Measurements from ENCODE around the gene CEACAM21.
"Not testable (repeated sequence)": the region's sequence is repeated elsewhere in the genome, so short reads cannot be mapped to it uniquely, and the experiment has no call there.

CEACAM21 gene

GRCh38 chr19:41551212-41551610, 24.8 kb upstream of the CEACAM21 start:
- no peak for DNase-seq

GRCh38 chr19:41551711-41552110, 24.3 kb upstream of the CEACAM21 start:
- no peak for DNase-seq

DNA sequence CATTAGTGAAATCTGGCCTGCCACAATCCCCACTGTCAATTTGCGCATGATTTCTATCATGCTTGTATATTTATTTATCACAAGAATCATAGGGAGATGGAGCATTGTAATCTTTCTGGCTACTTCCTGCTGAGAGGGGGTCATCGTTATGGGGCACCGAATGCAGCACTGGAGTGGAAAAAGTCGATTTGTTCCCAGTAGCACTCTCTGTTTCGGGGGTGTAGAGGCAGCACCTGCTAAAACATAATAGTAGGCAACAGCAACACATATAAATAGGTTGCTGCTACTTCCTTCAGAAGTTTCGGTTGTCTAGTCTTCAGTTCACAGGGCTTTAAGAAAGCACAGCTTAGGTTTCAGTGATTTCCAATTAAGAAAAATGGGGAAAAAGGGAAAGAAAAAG, 23.4 kb upstream of the CEACAM21 start:
- DNase-seq, result no peak

- no peak for DNase-seq
Measured at GRCh38 chr19:41553804-41554203, 22.2 kb upstream of the CEACAM21 start.

- no peak for DNase-seq
Measured at GRCh38 chr19:41554907-41555306, 21.1 kb upstream of the CEACAM21 start.

DNA sequence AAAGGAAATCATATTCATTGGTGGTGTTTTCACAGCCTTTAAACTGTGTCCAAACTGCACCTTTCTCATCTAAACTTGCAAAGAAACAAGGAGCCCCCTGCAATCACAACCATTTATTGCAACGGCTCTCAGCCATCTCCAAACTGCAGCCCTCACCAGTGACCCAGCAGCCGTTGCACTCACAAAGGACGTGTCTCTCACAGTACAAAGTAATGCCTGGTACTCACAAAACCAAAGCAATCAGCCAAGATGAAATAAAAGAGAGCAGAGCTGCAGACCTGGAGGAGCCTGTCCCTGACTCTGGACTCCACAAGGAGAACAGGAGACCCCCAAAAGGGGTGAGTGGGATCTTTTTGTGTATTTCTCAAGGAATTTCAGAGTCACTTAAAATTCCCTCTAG, 20.2 kb upstream of the CEACAM21 start:
- DNase-seq, result no peak

DNA sequence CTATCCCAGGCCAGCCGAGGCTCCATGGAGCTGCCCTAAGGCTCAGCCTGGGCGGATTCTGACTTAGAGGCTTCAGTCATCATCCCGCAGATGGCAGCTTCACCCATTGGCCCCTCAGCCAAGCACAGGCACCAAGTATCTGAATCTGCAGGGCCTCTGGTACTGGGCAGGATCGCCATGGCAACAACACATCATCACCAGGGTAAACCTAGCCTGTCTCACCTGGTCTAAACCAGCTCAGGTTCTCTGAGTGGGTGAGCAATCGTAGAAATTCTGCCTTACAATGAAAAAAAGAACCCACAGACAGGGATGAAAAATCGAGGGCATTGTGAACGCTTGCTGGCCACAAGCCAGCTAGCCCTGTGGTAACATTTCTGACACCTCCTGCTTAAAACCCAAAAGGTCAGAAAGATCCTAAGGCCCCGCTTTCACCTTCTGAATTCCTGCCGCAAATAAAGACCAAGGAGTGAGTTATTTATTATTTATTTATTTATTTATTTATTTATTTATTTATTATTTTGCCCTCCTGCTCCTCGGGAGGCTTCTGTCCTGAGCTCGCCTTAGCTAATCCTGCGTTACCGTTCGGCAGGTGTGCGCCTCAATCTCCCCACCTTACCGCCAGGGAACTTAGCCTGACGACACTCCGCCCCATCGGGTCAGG, 12.0 kb upstream of the CEACAM21 start:
- DNase-seq, result peak; percentile 12

DNA sequence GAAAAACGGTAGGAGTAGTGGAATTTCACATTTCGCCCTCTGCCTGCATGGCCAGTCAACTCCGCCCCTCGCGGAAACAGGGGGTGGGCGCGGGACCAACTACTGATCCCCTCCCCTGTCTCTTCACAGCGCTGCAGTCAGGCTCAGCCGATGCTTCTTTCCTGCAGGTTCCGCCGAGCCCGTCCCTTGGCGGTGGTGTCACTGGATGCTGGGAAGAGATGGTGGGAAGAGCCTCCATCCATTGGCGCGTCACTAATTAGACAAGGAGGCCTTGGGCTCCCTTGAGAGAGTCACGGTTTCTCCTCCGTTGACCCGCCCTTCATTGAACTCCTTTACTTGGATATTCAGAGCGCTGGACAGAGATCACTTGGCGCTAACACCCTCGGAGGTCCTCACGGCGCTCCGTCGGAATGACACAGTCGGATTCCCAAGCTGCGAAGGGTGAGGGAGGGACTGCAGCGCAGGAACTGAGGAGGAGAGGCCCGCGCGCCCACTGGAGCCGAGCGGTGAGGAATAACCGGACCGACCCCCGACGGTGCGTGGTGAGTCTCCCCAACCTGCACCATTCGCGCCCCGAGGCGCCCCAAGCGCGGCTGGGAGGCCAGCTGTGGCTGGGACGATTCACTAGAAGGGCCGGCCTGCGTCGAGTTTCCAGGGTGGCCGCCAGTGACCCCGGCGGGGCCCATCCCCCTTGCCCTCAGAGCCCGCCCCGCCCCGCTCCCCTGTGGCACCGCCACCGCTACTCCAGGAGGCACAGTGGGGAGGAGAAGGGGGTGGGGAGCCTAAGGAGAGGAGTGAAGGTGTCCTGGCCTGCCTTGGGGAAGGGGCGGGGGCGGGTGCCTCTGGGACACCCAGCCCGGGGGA, 11.2 kb upstream of the CEACAM21 start:
- DNase-seq, result no peak

GRCh38 chr19:41565379-41565720, 10.6 kb upstream of the CEACAM21 start:
- DNase-seq, result no peak

GRCh38 chr19:41566001-41566400, 10.0 kb upstream of the CEACAM21 start:
- peak; percentile 23 for DNase-seq

DNA sequence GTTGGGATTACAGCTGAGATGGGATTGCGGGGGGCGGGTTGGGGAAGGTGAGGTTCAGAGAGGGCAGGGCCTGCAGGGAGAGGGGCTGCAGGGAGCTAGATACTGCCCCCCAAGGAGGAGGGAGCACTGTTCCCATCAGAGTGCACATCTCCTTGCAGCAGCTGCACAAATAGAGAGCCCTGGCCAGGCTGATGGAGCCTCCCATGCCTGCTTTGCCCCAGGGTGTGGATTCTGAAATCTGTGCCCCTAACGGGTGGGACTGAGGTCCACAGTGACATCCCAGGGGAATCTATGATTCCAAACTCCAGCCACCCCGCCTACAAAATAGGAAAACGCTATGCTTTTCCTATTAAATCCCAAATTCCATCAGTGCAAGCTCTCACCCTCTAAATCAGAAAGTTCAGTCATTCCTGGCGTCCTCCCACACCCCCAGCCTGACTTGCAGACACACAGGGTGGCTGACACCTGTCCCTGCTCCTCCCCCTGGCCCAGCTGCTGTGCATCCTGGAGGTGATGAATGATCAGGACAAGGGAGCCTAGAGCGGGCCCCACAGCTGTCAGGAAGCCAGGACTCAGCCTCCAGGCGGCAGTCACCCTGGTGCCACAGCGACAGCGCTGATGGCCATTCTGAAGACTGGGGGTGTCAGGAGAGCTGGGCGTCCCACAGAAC, 6.3 kb upstream of the CEACAM21 start:
- no peak for DNase-seq

GRCh38 chr19:41570179-41570578, 5.8 kb upstream of the CEACAM21 start:
- DNase-seq, result no peak

GRCh38 chr19:41570639-41571112, 5.3 kb upstream of the CEACAM21 start:
- DNase-seq, result peak; percentile 77

GRCh38 chr19:41577144-41577830, 1.3 kb downstream of the CEACAM21 start:
- no peak for DNase-seq

DNA sequence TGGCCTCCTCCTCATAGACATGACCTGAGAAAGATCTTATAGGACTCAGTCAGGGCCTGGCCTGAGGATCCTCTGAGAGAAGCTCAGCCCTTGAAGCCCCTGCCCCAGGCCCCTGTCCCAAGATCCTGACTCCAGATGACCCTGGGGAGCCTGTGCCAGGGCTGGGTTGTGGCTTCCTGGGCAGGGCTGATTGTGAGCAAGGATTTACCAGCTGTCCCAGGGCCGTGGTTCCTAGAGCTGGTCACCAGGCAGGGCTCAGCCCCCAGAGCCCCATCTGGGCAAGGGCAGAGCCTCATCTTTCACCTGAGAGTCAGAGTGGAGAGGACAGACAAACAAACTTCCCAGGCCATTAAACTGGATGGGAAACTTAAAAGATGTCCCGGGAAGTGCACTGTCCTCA, 1.9 kb downstream of the CEACAM21 start:
- no peak for DNase-seq

- DNase-seq, result no peak
Measured at GRCh38 chr19:41578886-41579285, 2.9 kb downstream of the CEACAM21 start.

GRCh38 chr19:41581068-41581467, 5.1 kb downstream of the CEACAM21 start:
- not testable (repeated sequence) for DNase-seq

- DNase-seq, result not testable (repeated sequence)
Measured at GRCh38 chr19:41582577-41583182, 6.7 kb downstream of the CEACAM21 start.

GRCh38 chr19:41584260-41584810, 8.4 kb downstream of the CEACAM21 start:
- DNase-seq, result no peak

GRCh38 chr19:41584931-41585330, 9.0 kb downstream of the CEACAM21 start:
- no peak for DNase-seq

DNA sequence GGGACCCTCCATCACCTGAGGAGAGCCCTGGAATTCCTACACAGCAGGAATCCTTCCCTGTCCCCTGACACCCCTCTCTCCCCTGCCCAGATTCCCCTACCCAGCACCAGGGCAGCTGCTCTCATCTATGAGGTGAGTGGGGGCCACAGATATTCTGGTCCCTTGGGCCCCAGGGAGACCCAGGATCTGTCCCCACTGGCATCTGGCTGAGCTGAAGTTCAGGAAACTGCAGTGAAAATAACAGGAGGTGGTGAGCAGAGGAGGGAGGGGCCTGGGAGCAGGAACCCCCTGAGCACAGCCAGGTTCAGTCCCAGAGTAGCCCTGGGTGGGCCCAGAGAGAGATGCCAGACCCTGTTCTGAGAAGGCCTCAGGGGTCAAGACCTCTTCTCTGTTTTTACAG, 10.1 kb downstream of the CEACAM21 start:
- no peak for DNase-seq

GRCh38 chr19:41587101-41587837, 11.3 kb downstream of the CEACAM21 start:
- no peak for DNase-seq

All from NCI-H1105 (cell line).